ENCODE measurements around the gene GPC6. TPM values are rescaled to one million over a fixed set of nuclear protein-coding genes. Genes with fewer than 3 reads are reported as not detected.

GPC6 gene
- total and polyA plus RNA-seq, 4 donors = 5.9 to 29.1 (median 18.2) TPM

DNA sequence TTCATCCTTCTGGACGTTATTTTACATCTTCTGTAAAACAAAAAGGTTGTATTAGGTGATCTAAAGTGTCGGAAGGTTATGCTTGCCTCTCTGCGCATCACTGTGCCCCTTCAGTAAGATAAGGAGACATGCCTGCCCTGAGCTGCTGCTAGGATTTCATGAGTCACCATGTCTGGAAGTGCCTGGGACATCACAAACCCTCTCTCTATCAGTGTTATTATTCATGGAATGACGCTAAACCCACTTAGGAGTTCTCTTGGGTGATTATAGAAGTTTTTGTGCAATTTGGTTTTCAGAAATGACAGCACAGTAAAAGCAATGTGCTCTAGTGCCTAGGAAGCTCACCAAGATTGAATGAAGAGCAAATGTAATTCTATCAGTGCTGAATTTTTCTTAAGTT is 635.2 kb downstream of the GPC6 start:
- Histone ChIP-seq H3K4me3 (ENCODE audit: low read depth in 1 of 3, low read length in 3 of 3) (no peak overlapping the region), H3K9ac (ENCODE audit: low read depth in 1 of 2, low read length in 2 of 2) (no peak overlapping the region), H3K9me3 (ENCODE audit: control insufficient read depth in 4 of 4, low read length in 3 of 4) (no peaks in the 10 kb centered on the region), H3K4me1 (ENCODE audit: control insufficient read depth in 4 of 4, insufficient read depth in 4 of 4, low read length in 3 of 4) (no peaks in the 10 kb centered on the region), H3K27ac (ENCODE audit: low read depth in 1 of 2, low read length in 2 of 2) (no peak overlapping the region), H3K36me3 (ENCODE audit: control insufficient read depth in 4 of 4, insufficient read depth in 3 of 4, low read depth in 1 of 4, low read length in 3 of 4) (no peaks in the 10 kb centered on the region), H3K27me3 (ENCODE audit: control insufficient read depth in 4 of 4, insufficient read depth in 4 of 4, low read length in 3 of 4) (no peaks in the 10 kb centered on the region)
- TF ChIP-seq GABPA (IDR thresholded peaks at IDR 0.05 in 1 of 2, conservative IDR thresholded peaks at IDR 0.05 in 1 of 2) = no peak
- TF ChIP-seq EGR1 (IDR thresholded peaks at IDR 0.05; ENCODE audit: low read depth in 2 of 2) = no peak
- no peak for TF ChIP-seq HNF4G (IDR thresholded peaks at IDR 0.05)
- TF ChIP-seq, protein P1, sequence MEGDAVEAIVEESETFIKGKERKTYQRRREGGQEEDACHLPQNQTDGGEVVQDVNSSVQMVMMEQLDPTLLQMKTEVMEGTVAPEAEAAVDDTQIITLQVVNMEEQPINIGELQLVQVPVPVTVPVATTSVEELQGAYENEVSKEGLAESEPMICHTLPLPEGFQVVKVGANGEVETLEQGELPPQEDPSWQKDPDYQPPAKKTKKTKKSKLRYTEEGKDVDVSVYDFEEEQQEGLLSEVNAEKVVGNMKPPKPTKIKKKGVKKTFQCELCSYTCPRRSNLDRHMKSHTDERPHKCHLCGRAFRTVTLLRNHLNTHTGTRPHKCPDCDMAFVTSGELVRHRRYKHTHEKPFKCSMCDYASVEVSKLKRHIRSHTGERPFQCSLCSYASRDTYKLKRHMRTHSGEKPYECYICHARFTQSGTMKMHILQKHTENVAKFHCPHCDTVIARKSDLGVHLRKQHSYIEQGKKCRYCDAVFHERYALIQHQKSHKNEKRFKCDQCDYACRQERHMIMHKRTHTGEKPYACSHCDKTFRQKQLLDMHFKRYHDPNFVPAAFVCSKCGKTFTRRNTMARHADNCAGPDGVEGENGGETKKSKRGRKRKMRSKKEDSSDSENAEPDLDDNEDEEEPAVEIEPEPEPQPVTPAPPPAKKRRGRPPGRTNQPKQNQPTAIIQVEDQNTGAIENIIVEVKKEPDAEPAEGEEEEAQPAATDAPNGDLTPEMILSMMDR (IDR thresholded peaks at IDR 0.05; ENCODE audit: low read depth, low read length, missing input control) = no peak
- no peak for TF ChIP-seq NR2F2 (IDR thresholded peaks at IDR 0.05)
- no peak for TF ChIP-seq FOXA2 (IDR thresholded peaks at IDR 0.05)
- TF ChIP-seq, protein P2, sequence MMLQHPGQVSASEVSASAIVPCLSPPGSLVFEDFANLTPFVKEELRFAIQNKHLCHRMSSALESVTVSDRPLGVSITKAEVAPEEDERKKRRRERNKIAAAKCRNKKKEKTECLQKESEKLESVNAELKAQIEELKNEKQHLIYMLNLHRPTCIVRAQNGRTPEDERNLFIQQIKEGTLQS (IDR thresholded peaks at IDR 0.05) = no peak
- TF ChIP-seq SP1 (IDR thresholded peaks at IDR 0.05) = no peak
- no peak for TF ChIP-seq YY1 (IDR thresholded peaks at IDR 0.05)
- TF ChIP-seq, protein P3, sequence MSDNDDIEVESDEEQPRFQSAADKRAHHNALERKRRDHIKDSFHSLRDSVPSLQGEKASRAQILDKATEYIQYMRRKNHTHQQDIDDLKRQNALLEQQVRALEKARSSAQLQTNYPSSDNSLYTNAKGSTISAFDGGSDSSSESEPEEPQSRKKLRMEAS (IDR thresholded peaks at IDR 0.05) = no peak
- no peak for TF ChIP-seq JUND (IDR thresholded peaks at IDR 0.05)
- DNase-seq (ENCODE audit: low spot score) = no peak
- 76% methylated on average over 4 of the region's 4 CpGs for WGBS

DNA sequence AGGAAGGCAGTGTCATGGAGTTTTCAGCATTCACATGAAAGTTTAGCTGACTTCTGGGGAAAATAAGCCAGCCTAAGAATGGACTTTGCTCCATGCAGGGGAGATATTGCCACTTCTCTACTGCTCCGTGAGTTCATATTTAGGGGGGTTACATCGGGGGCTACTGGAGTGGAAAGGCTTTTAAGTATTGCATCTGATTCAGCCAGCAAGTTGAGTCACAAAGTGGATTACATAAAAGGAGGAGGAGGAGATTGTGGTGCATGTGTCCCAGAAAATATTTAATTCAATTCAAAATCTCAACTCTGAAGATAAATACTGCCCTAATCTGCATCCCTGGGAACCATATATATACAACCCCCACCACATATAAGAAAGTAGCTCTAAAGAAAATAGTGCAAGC is 635.7 kb downstream of the GPC6 start:
- no peak overlapping the region for H3K4me3 ChIP-seq (ENCODE audit: low read depth in 1 of 3, low read length in 3 of 3)
- no peaks in the 10 kb centered on the region for H3K9me3 ChIP-seq (ENCODE audit: control insufficient read depth in 4 of 4, low read length in 3 of 4)
- WGBS = 84% methylated on average over 2 of the region's 2 CpGs
- H3K4me1 ChIP-seq (ENCODE audit: control insufficient read depth in 4 of 4, insufficient read depth in 4 of 4, low read length in 3 of 4) = no peaks in the 10 kb centered on the region
- no peaks in the 10 kb centered on the region for H3K36me3 ChIP-seq (ENCODE audit: control insufficient read depth in 4 of 4, insufficient read depth in 3 of 4, low read depth in 1 of 4, low read length in 3 of 4)
- H3K27ac ChIP-seq (ENCODE audit: low read depth in 1 of 2, low read length in 2 of 2) = no peak overlapping the region
- H3K27me3 ChIP-seq (ENCODE audit: control insufficient read depth in 4 of 4, insufficient read depth in 4 of 4, low read length in 3 of 4) = no peaks in the 10 kb centered on the region
- no peak overlapping the region for H3K9ac ChIP-seq (ENCODE audit: low read depth in 1 of 2, low read length in 2 of 2)
- no peak for DNase-seq (ENCODE audit: low spot score)
- TF ChIP-seq, protein P3 (IDR thresholded peaks at IDR 0.05) = no peak
- TF ChIP-seq, protein P1 (IDR thresholded peaks at IDR 0.05; ENCODE audit: low read depth, low read length, missing input control) = no peak

DNA sequence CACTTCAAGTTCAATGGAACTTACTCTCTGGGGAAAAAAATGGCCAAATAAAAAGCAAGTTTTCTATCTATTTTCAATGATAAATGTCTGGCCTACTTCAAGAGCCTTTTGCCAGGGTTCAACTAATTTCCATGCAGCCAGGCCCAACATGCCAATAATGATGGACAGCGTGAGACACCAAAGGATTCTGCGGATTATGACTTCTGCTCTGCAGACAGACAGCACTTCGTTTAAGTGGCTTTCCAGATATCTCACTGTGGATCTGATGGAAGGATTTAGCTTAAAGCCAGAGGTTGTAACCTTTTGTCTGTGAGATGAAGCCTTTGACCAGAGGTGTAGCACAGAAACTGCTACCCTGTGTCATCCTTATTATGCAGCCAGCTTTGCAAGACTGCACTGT is 638.6 kb downstream of the GPC6 start:
- Histone ChIP-seq H3K9me3 (ENCODE audit: control insufficient read depth in 4 of 4, low read length in 3 of 4) (no peaks in the 10 kb centered on the region), H3K27me3 (ENCODE audit: control insufficient read depth in 4 of 4, insufficient read depth in 4 of 4, low read length in 3 of 4) (no peaks in the 10 kb centered on the region), H3K4me3 (ENCODE audit: low read depth in 1 of 3, low read length in 3 of 3) (no peak overlapping the region), H3K27ac (ENCODE audit: low read depth in 1 of 2, low read length in 2 of 2) (no peak overlapping the region), H3K9ac (ENCODE audit: low read depth in 1 of 2, low read length in 2 of 2) (no peak overlapping the region), H3K4me1 (ENCODE audit: control insufficient read depth in 4 of 4, insufficient read depth in 4 of 4, low read length in 3 of 4) (no peaks in the 10 kb centered on the region), H3K36me3 (ENCODE audit: control insufficient read depth in 4 of 4, insufficient read depth in 3 of 4, low read depth in 1 of 4, low read length in 3 of 4) (no peaks in the 10 kb centered on the region)
- TF ChIP-seq RXRA (IDR thresholded peaks at IDR 0.05) (no peak), FOXA1 (IDR thresholded peaks at IDR 0.05) (no peak), GABPA (IDR thresholded peaks at IDR 0.05 in 1 of 2, conservative IDR thresholded peaks at IDR 0.05 in 1 of 2) (no peak), YY1 (IDR thresholded peaks at IDR 0.05) (no peak), TAF1 (conservative IDR thresholded peaks at IDR 0.05) (no peak)
- TF ChIP-seq, protein P1 (IDR thresholded peaks at IDR 0.05; ENCODE audit: low read depth, low read length, missing input control) = no peak
- TF ChIP-seq, protein P2 (IDR thresholded peaks at IDR 0.05) = no peak
- WGBS = 86% methylated on average over 3 of the region's 3 CpGs
- DNase-seq (ENCODE audit: low spot score) = no peak

Data from liver (tissue), 9 donors.